ENCODE measurements around the gene CCDC57.
A peak's percentile ranks its signal among the peaks of the same experiment; 100 is the strongest.

Gene CCDC57

GRCh38 chr17:82245134-82246039 is 32.7 kb upstream of the CCDC57 start:
- no peak for DNase-seq

DNA sequence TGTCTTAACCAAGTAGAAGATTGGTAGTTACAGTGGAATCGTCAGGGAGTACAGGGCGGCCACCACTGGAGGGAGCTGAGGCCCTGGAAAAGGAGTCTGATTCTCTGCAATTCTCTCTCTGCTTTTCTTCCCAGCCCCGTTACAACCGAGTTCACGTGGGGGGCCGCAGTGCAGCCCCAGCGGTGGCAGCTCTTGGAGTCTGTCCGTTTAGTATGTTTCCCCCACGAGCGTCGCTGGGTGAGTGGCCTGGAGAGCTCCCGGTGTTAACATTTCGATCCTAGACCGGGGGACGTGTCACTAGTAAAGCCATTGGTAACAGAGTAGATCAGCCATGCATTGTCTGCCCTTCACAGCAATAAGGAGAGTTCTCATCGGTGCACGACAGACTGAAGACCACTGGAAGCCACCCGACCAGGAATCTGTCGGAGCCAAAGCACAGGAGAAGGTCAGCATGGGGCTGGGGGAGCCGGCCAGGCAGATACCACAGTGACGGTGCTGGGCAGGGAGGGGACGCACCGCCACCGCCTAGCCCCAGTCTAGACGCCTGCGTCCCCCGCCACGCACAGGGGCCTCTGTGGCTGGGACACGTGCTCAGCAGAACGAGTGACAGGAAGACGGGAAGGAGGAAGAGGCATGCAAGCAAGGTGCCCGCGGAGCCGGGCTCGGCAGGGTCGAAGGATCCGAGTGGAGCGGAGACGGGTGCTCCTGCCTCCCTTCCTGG is 31.9 kb upstream of the CCDC57 start:
- peak in 1 of 2 donors; percentile 32 for DNase-seq

DNA sequence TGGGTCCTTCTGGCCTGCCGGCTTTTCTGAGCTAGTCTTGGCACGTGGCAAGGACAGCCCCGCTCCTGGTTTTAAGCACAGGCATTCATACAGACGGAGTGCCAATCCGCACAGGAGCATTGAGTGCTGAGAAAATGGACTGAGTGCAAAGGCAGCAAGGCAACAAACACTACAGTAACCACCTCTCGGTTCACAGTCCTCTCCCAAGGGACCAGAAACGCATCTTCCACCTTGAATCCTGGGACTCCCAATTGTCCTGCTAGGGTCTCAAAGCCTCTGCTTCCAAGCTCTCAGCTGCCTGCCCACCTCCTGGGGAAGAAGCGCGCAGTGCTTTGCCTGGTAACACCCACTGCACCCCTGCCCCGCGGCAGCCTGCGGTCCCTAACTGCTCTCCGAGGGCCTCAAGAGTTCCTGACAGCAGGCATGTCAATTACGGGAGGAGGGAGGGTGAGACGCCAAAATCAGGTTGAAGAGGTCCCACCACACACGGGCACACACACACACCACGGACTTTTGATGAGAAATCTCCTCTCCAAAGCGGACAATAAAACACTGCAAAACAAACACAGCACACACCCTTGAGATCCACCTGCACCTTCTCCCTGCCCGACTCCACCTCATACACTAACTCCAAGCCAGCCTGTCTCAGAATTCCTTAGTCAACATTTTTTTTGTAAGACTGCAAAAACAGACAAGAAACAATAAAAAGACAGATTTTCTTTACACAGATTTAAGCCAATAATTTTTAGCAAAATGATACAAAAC is 31.2 kb upstream of the CCDC57 start:
- DNase-seq = no peak

DNA sequence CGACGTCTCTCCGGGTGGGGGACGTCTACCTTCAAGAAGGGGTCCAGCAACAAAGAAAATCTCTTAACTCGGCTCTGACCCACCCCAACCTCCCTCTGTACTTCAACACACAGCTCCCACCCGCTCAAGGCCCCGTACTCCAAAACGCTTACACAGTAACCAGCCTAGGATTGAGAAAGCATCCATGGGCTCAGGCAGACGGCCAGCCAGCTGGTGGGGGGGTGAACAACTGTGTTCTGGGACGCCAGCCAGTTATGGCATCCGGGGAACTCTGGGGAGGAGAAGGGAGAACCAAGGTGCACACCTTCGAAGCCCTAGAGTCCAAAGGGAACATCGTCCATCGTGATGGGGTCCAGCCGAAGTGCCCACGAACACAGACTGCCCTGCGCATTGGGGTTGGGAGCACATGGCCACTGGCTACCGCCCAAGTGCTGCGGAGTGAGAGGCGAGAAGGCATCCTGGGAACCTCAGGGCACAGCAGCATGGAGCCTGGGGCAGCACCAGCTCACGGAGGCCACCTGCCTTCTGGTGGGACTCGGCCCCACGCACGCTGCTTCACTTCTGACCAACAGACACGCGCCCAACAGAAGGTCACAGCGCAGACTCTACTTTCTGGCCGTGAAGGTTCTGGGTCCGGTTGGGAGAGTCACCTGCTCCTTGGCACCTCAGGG is 30.5 kb upstream of the CCDC57 start:
- DNase-seq = no peak

GRCh38 chr17:82242698-82242976 is 30.0 kb upstream of the CCDC57 start:
- peak in 1 of 2 donors; percentile 14 for DNase-seq

GRCh38 chr17:82241926-82242697 is 29.5 kb upstream of the CCDC57 start:
- no peak for DNase-seq

GRCh38 chr17:82241183-82241925 is 28.7 kb upstream of the CCDC57 start:
- peak; percentile 53 to 67 for DNase-seq

GRCh38 chr17:82240506-82241182 is 28.0 kb upstream of the CCDC57 start:
- peak in 1 of 2 donors; percentile 11 for DNase-seq

DNA sequence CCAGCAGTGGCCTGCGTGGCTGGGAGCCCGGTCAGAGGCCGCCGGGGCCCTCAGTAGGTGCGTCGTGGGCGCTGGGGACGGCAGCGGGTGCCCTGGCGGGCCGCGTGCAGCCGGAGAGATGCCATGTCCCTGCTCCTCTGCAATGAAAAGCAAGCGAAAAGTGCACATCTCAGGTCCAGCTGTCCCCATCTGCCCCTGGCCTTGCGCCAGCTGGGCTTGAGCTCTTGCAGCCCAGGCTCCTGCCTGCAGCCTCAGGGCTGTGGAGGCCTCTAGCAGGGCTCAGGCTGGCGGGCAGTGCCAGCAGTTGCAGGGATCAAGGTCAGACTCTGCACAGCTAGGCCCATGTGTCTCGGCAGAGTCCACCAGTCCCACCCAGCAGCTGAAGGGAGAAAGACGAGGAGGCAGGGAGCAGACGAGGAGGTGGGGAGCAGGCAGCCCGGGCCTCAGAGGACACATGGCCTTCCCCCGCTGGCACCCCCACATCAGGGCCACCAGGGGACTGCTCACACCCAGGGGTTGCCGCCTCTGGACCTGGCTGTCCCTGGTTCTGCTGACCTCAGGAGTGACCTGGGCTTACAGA is 27.4 kb upstream of the CCDC57 start:
- DNase-seq = no peak

GRCh38 chr17:82239401-82239925 is 26.8 kb upstream of the CCDC57 start:
- no peak for DNase-seq

DNA sequence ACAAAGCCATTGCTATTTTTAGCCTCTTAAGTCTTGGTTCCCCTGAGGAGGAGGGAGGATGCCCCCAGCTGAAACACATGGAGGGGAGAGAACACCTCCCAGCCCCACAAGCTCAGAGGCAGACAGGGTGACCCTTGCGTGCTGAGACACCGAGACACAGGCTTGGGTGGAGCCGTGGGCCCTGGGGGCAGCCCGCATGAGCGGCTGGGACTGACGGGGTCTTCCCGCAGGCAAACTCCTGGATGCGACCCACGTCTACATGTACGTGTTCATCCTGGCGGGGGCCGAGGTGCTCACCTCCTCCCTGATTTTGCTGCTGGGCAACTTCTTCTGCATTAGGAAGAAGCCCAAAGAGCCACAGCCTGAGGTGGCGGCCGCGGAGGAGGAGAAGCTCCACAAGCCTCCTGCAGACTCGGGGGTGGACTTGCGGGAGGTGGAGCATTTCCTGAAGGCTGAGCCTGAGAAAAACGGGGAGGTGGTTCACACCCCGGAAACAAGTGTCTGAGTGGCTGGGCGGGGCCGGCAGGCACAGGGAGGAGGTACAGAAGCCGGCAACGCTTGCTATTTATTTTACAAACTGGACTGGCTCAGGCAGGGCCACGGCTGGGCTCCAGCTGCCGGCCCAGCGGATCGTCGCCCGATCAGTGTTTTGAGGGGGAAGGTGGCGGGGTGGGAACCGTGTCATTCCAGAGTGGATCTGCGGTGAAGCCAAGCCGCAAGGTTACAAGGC is 26.0 kb upstream of the CCDC57 start:
- peak; percentile 73 to 80 for DNase-seq

DNA sequence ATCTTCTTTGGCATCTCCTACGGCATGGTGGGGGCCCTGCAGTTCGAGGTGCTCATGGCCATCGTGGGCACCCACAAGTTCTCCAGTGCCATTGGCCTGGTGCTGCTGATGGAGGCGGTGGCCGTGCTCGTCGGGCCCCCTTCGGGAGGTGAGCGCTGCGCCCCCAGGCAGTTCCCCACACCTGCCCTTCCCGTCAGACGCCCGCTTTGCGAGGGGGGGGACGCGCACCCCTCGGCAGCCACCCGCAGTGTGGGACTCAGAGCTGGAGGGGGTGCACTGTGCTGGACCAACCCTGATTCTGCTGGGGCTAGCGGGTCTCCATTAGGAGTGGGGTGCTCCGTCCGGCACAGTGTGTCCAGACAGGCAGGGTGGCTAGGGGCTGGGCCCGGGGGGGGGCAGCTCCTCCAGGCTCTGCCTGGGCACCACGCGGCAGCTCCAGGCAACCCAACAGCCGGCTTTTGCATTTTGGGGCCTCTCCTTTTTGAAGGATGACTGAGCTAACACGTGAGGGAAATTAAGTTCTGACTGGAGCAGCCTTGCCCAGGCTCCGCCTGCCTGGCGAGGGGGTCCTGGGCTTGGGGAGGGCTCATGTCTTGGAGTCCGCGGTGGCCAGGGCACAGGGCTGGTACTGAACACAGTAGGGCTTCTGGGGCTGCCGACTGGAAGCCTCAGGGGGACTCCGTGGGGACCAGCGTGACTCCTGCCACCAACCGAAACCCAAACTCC is 25.3 kb upstream of the CCDC57 start:
- no peak for DNase-seq

GRCh38 chr17:82237083-82237745 is 24.6 kb upstream of the CCDC57 start:
- DNase-seq = no peak

DNA sequence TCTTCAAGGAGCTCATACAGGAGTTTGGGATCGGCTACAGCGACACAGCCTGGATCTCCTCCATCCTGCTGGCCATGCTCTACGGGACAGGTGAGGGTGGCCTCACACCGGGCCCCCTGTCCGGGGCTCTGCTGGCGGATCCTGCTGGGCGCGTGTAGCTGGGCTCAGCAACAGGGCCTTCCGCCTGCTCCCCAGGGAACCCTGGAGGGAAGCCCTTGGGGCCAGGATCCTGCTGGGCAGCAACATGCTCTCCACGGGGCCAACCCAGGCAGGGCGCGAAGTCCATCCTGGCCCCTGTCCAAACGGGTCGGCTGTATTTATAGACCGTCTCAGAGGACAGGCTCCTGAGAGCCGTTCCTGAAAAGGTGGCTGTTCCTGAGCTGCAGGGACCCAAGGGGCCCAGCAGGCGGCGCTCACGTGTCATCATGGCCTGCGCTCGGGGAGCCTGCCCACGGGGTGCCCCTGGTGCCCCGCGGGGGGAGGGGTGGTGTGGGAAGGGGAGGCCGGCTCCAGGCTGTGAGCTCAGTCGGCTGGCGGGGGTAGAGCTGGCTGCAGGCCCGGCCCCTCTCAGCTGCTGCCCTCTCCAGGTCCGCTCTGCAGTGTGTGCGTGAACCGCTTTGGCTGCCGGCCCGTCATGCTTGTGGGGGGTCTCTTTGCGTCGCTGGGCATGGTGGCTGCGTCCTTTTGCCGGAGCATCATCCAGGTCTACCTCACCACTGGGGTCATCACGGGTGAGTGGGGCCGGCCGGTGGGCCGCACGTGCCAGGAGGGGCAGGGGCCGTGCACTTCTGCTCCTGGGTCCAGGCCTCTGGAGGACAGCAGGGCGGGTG is 23.7 kb upstream of the CCDC57 start:
- DNase-seq = peak; percentile 79

- DNase-seq = no peak
These were observed 23.1 kb upstream of the CCDC57 start for GRCh38 chr17:82235775-82236141.

DNA sequence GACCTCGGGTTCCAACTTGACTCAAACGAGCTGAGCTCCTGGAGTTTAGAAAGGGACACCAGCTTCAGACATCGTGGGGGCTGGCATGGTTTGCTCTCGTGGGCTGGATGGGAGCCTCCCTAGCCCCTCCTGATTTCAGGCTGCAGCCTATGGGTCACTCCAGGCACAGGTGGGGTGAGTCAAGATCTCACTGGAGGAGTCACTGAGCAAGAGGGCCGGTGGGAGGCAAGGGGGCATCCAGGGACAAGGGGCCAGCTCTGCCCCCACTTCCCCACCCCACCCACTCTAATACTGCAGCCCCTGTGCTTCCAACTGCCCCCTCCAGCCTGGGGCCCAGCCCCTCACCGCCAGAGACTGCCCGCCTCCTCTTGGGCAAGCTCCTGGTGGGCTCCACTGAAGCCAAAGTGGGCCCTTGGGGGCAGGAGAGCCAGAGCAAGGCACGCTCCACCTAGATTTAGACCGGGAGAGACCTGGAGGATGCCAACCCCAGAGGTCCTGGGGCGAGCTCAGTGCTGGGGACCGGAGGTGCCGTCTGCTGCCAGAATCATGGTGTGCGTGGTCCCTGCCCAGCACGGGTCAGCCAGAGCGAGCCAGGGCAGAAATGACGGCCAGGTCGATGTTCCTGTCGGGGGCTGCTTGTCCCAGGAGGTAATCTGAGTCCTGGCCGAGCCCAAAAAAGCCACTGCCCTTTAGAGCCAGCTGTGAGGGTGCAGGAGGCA is 22.6 kb upstream of the CCDC57 start:
- no peak for DNase-seq

Measured in stimulated activated CD4-positive, alpha-beta T cell treated with anti-CD3 and anti-CD28 coated beads, Interleukin-2, amount 100 ng/mL, for 24 hours (primary cell).